ENCODE results near the gene AIM2.
"Not testable (repeated sequence)": the region's sequence is repeated elsewhere in the genome, so short reads cannot be mapped to it uniquely, and the experiment has no call there.

GRCh38 chr1:159046486-159046885 is 30.1 kb downstream of the AIM2 start:
- not testable (repeated sequence) for TF ChIP-seq CTCF (conservative IDR thresholded peaks at IDR 0.05; ENCODE audit: low read depth, low read length); POLR2A (IDR thresholded peaks at IDR 0.05; ENCODE audit: low read depth, low read length); MAFK (IDR thresholded peaks at IDR 0.05; ENCODE audit: low read depth, low read length); FOS (IDR thresholded peaks at IDR 0.05; ENCODE audit: low read depth, low read length); RAD21 (IDR thresholded peaks at IDR 0.05; ENCODE audit: low read length); RFX5 (IDR thresholded peaks at IDR 0.05; ENCODE audit: low read depth, low read length); CEBPB (IDR thresholded peaks at IDR 0.05; ENCODE audit: low read depth, low read length); MXI1 (IDR thresholded peaks at IDR 0.05; ENCODE audit: borderline replicate concordance, low read depth, low read length)

All from IMR-90 (cell line).